HG02763 (cell line): ENCODE results near the gene MACROH2A2.
"Not testable (repeated sequence)": the region's sequence is repeated elsewhere in the genome, so short reads cannot be mapped to it uniquely, and the experiment has no call there.

Source experiments
- ATAC-seq: cut with Tn5 transposase; IDR thresholded peaks from one replicate; pipeline ENCODE4 v1.9.1; 2021; ENCODE audit warnings: mild to moderate bottlenecking, moderate library complexity; ENCODE audit not compliant: unreplicated experiment

Gene MACROH2A2

DNA sequence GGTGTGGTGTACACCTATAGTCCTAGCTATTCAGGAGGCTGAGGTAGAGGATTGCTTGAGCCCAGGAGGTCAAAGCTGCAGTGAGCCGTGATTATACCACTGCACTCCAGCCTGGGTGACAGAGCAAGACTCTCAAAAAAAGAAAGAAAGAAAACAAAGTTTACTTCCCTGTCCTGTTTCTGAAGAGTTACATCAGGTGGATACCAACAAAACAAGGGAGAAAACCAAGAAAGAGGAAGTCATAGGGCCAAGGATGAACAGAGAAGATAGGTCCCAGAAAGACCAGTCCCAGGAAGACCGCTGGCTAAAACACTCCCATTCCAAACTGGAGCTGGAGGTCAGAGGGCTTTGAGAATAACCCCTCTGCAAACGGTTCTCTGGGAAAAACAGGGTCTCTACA lies 13.5 kb downstream of the MACROH2A2 start:
- ATAC-seq = no peak

DNA sequence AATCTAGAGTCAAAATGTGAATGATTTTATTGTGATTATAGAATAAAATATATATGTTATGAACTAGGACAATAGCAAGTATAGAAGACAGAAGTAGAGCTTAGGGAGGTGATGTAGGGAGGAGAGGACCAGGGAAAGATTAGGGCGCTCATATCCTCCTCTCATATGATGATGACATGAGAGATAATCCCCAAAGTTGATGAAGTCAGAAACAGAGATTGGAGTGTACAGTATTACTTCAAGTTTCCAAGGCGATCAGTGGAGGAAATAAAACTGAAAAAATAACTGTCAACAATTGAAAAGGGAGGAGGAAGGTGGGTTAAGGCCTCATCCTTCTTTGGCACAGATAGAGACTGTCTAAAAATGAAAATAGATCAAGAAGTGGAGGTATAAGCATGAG lies 14.9 kb downstream of the MACROH2A2 start:
- ATAC-seq = no peak

DNA sequence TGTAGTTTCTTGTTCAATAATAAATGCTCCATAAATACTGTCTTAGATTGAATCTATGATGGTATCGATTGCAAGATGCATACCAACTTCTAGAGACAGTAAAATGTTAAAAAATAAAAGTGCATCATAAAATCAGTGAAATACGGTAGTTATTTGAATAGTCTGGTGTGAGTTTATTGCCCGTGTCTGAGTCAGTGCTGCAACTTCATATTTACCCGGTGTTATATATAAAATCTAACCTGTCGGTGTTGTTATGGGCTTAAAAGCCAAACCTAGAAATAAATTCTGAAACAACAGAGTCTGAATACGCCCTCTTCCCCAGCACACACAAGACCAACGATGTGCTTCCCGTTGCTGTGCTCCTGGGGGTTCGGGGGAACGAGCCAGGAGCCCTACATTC lies 16.3 kb downstream of the MACROH2A2 start:
- no peak for ATAC-seq

DNA sequence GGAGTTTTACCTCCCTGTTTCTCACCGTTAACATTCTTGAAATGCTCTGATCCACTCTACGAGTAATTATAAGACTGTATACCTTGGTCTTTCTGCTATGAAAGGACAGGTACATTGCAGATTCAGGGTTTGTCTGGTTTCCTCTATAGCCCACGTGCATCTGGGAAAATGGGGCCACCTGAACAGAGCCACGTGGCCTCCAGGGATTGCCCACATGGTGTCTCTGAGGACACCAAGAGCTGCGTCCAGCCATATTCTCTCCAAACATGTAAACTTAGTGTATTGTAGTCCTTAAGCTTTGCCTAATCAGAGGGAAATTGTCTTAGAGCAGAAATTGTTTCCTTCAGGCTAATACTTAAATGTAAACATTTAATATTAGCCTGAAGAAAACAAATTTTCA lies 16.7 kb downstream of the MACROH2A2 start:
- no peak for ATAC-seq

DNA sequence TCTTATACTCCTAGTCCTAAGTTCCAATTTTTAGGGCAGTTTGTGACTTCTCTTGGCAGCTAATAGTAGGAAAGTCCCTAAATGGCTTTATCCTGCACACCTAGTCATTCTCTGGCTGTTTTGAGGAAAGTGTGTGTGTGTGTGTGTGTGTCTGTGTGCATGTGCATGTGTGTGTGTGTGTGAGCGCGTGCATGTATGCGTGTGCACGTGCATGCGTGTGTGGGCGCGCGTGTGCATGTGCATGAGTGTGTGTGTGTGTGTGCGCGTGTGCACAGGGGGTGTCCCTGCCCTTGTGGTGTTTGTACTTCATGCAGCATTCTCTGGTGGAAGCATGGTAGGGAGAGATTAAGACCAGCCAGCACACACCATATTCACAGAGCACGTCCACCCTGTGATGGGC lies 18.2 kb downstream of the MACROH2A2 start:
- ATAC-seq = no peak

DNA sequence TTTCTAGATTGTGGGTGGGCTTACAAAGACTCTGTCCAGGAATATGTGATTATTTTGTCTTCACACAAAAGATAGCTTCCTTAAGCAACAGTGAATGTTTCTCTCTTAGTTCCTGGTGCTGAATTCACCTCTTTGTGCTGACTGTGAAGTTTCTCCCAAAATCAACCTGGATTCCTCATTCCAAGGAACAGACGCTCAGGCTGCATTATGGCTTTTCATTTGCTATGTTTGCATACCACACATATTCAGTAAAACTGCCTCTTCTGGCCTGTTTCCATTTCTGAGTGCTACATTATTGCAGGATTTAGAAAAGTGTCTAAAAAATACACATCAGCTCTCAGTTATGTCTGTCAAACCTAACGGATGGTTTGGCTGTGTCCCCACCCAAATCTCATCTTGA lies 21.5 kb downstream of the MACROH2A2 start:
- no peak for ATAC-seq

DNA sequence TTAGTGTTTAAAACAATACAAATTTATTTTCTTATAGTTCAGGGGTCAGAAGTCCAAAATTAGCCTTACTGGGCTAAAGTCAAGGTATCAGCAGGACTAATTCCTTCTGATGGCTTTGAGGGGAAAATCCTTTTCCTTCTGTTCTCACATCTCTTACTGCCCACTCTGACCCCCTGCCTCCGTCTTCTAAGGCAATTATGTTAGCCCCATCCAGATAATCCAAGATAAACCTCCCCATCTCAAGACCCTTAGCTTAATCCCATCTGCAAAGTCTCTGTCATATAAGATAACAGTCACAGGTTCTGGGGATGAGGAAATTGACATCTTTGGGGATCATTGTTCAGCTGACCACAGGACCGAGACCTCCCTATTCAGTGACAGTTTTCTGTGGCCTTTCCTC lies 22.3 kb downstream of the MACROH2A2 start:
- ATAC-seq = no peak

DNA sequence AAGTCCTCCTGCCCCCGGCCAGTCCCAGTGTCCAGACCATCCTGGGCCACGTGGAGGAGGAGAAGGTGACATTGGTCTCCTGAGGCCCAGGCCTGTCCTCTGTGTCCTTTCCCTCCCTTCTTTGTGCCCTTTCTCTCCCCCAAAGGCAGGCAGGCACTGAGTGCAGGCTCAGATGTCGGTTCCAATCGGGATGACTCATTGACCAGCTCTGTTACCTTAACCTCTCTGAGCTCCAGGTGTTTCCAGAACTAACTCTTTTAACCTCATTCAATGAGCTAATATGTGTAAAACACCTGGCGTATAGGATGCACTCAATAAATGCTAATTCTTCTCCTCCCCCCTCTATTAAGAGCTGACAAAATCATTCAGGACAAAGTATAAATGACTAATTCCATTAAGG lies 25.7 kb downstream of the MACROH2A2 start:
- no peak for ATAC-seq

DNA sequence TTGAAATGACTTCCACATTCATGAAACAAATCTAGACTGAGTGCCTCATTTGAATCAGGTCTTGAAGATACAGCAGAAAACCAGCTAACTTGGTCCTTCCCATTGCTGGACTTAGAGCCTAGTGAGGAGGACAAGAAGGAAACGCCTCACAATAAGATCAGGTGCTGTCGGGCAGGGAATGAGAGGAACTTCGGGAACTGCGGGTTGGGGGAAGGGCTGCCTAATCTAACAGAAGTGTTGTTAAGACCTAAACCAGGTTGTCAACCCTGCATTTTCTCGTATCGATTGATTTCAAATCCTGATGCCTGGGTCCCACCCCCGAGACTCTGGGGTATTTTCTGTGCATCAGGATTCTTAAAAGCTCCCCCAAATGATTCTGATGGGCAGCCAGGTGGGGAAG lies 26.3 kb downstream of the MACROH2A2 start:
- no peak for ATAC-seq

DNA sequence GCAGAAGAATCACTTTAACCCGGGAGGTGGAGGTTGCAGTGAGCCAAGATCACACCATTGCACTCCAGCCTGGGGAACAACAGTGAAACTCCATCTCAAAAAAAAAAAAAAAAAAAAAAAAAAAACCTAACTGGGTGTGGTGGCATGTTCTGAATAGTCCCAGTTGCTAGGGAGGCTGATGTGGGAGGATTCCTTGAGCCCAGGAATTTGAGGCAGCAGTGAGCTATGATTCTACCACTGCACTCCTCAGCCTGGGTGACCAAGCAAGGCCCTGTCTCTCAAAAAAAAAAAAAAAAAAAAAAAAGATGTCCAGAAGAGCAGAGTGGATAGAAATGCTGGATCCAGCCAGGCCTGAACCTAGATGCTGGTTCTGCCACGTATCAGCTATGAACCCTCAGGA lies 28.1 kb downstream of the MACROH2A2 start:
- not testable (repeated sequence) for ATAC-seq

DNA sequence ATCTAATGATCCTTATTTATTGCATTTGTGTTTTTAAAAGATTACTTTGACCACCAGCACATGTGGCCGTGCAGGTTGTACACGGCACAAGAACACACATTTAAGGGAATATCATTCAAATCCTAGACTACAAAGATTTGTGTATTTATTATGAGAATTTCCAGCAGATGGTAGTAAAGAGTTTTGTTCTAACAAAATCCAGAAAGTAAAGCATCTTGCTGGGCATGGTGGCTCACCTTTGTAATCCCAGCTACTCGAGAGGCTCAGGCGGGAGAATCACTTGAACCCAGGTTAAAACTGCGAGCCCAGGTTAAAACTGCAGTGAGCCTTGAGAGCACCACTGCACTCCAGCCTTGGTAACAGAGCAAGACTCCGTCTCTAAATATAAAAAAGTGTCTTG lies 31.5 kb downstream of the MACROH2A2 start:
- ATAC-seq = no peak

DNA sequence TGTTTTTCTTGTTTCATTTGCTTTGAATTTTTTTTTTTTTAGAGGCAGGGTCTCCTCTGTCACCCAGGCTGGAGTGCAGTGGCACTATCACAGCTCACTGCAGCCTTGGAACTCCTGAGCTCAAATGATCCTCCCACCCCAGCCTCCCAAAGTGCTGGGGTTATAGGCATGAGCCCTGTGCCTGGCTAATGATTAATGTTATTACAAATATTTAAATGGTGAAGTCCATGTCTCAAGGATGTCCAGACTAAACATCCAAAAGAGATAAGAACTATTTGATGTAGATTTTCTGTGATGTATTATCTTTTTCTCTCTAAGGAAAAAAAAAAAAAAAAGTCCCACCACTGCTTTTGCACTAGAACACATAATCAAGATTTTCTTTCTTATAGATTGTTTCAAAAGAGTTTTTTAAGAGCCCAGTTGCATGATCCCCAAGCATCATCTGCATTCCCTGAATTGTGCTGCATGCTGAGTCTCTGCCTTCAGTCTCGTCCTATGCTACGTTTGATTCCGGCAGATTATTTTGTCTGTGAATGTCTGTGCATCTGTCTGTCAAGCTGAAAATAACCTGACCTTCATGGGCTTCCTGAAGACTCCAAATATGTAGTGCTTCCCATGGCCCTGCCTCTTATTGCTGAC lies 33.4 kb downstream of the MACROH2A2 start:
- no peak for ATAC-seq

DNA sequence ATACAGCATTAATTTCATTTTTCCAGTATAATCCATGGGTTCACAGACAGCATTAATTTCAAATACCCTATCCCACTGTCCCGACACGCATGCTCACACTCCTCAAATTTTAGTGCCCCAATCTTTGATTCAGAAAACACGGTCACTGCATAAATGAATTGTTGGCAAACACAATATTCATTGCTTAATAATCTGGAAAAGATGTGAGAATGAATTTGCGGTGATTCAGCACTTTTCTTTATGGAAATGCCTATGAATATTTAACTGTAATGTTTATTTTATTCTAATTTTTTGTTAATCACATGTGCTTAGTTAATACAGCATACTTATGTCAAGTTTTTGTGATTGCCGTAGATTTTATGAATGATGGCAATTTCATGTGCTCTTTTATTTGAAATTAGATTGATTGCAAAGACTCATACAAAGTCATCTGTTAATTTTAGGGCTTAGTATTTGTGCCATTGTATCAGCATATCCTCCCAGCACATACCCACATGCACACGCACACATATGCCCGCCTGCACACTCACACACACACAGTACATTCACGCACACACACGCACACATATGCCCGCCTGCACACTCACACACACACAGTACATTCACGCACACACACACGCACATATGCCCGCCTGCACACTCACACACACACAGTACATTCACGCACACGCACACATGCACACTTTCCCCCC lies 35.1 kb downstream of the MACROH2A2 start:
- no peak for ATAC-seq

DNA sequence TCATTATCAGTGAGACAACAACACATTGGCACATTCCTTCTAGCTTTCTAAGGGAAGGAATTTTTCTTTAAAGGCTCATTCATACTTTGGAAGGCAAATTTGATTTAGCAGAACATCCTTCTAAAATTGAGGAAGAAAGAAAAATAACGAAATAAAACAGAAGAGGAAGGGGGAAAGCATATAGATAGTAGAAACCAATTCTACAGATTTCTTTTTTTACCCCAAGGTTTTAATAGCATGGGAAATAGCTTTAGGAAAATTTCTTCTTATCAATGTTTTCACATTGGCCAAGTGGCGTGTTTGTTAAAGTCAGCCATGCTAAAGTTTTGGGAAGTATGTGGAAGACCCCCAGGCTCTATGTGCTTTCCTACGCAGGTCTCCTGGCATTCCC lies 35.7 kb downstream of the MACROH2A2 start:
- no peak for ATAC-seq

DNA sequence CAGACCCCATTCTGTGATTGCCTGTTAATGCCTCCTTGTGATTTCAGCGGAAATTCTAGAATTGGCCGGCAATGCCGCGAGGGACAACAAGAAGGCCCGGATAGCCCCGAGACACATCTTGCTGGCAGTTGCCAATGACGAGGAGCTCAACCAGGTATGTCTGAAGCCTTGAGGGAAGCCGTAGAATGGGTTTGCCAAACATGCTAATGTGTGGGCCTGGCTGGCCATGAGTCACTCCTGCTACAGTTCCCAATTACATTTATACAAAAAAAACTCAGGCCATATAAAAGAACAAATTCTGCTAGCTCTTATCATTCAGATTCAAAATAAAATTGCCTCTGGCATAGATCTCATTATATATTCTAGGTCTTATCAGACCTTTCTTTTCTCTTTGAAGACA lies 37.4 kb downstream of the MACROH2A2 start:
- no peak for ATAC-seq

DNA sequence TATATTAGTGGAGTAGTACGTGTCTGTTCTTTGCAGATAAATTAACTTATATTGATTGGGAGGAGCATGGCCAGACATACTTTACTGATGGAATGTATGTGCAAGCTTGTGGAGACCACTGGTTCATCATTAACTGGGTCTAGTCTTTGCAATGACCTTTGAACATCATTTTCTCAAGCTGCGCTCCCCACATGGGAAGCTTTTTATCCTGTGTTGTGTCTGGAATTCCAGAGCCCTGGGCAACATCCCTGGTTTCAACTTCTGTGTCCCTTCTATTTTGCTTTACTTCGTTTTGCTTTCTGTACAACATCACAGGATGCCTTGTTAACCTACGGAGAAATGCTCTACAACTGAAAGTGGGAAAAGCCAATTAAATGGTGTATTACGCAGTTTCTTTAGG lies 38.3 kb downstream of the MACROH2A2 start:
- no peak for ATAC-seq

DNA sequence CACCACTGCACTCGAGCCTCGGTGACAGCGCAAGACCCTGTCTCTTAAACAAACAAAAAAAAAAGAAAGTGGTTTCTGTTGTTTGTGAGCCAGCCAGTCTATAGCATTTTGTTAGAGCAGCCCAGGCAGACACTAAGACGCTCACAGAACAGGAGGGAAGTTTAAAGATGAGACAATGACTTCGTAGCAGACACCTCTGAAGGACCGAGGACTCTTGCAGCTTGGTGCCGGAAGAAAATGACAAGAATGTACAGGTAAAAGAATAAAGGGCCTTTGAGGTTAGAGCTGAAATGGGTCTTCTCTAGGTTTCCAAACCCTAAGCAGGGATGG lies 39.7 kb downstream of the MACROH2A2 start:
- ATAC-seq = no peak

DNA sequence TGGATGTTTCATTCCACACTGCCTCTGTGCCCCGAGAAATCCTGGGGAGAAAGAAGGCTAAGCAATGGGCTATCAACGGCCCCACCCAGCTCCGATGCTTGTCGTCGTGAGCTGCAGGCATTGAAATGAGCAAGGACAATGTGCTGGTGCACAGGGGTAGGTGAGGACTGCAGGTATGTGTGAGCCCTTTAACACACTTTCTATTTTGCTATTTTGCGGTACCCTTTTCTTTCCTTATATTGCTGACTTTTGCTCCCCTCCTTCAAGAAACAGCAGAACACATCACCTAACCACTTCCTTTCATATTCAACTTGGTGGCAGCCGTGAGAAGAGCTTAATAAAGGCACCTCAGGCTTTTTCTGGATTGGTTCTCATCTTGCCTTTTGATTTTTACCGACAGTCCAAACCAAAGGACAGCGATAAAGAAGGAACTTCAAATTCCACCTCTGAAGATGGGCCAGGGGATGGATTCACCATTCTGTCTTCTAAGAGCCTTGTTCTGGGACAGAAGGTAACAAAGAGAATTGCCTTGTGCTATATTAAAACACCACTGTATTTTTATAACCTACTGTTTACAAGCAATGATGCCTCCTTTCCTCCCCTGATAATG lies 40.8 kb downstream of the MACROH2A2 start:
- no peak for ATAC-seq

DNA sequence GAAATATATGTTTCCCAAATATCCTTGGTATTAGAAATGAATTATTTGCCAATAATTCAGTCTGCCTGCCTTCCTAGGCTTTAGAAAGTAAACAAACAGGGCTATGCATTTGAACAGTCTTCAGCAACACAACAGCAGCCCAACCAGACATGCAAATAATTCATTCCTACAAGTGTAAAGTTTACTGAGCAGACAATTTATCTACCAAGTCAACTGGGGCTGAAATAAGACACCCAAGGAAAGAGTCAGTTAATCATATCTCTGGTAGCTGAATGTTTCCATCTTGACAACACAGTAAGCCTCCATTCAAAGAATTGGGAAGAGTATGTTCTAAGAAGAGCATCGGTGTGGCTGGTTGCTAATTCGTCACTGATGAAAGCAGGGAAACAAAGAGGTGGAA lies 41.6 kb downstream of the MACROH2A2 start:
- ATAC-seq = no peak

DNA sequence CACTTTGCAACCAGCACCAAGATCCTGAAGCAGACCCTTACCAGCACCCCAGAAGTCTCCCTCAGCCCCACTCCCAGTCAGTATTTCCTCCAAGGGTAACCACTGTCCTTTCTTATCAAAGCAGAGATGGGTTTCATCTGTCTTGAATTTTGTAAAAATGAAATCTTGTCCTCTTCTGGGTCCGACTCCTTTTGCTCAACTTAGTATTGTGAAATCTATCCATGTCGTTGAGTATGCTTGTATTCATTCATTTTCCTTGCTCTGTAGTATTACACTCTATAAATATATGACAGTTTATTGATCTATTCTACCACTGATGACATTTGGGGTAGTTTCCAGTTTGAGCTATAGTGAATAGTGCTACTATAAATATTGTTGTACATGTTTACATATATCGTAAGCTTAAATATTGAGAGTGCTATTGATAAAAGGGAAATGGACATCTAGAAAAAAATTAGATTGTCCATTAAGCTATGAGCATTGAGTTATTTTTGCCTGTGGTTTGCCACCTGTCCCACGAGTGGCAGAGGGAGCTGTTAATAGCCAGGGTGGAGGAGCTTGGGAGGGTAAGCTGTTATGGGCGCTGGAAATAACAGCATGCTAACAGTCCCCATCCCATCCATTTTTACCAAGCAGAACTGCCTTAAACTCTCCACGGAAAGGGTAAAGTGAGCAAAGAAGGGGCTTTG lies 43.5 kb downstream of the MACROH2A2 start:
- ATAC-seq = no peak

DNA sequence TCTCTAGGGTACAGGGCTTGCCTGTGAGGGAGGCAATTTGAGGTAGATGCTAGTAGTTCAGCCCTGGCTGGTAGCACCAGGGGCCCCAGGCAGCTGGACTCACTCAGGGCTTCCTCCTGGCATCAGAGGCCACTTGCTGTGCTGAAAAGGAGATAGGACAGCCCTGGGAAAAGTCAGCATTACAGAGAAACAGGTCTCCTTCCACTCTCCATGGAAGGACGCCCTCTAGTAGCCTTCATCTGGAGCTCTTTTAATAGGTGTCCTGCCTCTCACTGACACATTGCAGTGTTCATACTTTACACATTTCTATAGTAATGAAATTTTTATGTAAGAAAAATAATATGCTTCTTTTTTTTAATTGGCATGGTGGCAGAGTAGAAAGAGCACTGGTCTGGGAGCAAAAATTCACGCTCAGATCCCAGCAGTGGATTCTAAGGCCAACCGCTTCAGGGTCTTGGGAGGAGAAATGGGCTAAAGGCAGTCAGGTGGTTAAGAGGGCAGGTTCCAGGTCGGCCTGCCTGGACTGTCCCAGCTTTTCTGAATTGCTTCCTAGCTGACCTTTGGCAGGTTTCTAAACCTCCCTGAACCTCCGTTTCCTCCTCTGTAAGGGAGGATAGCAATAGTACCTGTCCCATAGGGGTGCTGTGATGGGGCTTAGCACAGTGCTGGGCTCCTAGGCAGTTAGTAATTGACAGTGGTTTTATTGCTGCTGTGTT lies 44.2 kb downstream of the MACROH2A2 start:
- ATAC-seq = no peak
